ENCODE results near the gene SLC10A3. TPM values are rescaled to one million over a fixed set of nuclear protein-coding genes. Genes with fewer than 3 reads are reported as not detected.

The SLC10A3 gene
- total RNA-seq (2013; cell fraction: nucleolus; rRNA removed) = 6.6 and 6.9 TPM in 2 replicates
- total RNA-seq (2014; rRNA removed) (10.3 and 14.1 TPM in 2 replicates), total RNA-seq (2014; rRNA removed; fragmentation: Illumina TruSeq; extraction: Trizol) (6.4 and 7.8 TPM in 2 replicates), total RNA-seq (2021) (14.2 and 16.4 TPM in 2 replicates), polyA plus RNA-seq (2011; rRNA removed) (2.1 and 4.8 TPM in 2 replicates), polyA plus RNA-seq (2014; fragmentation: Illumina TruSeq; extraction: Trizol) (0.90 and 5.4 TPM in 2 replicates), polyA plus RNA-seq (2014; fragmentation: Nextera tagmentation; extraction: Ambion mirVana) (1 to 10 TPM; 1.7 to 3.6 TPM), polyA plus RNA-seq (2014; rRNA removed) (14.7 and 16.4 TPM in 2 replicates), polyA plus RNA-seq (2016; fragmentation: Nextera tagmentation; extraction: Ambion mirVana) (10 to 100 TPM; 19.6 to 23.5 TPM), polyA minus RNA-seq (2011; rRNA and poly(A)+ RNA removed) (4.1 and 8.3 TPM in 2 replicates), Bru-seq, nascent RNA (percentile 62 among the genes with signal in this experiment), BruChase-seq, experiment 1, labeled RNA remaining after a 6-hour chase (percentile 59 among the genes with signal in this experiment), BruChase-seq, experiment 2, labeled RNA remaining after a 2-hour chase (percentile 71 among the genes with signal in this experiment)
- polyA plus RNA-seq (2011; ENCODE audit: low read depth) = 9.2 TPM
- 6.9 and 11.1 TPM in 2 replicates for polyA plus RNA-seq (2011; cell fraction: cytosol; rRNA removed)
- 16.0 and 17.5 TPM in 2 replicates for polyA plus RNA-seq (2011; cell fraction: nucleus; rRNA removed)
- polyA plus RNA-seq (2012) = 12.1 and 18.1 TPM in 2 replicates
- polyA minus RNA-seq (2011; cell fraction: cytosol; rRNA and poly(A)+ RNA removed) = 2.9 and 3.6 TPM in 2 replicates
- polyA minus RNA-seq (2011; cell fraction: nucleus; rRNA and poly(A)+ RNA removed) = 7.6 and 10.1 TPM in 2 replicates
- long read RNA-seq, experiment 1, partial matches to known transcripts = 0 of 6 reads
- long read RNA-seq, experiment 1, other reads (novel, unspliced or antisense) = 2 of 6 reads
- long read RNA-seq, experiment 2, partial matches to known transcripts = 0 of 2 reads
- long read RNA-seq, experiment 2, other reads (novel, unspliced or antisense) = 1 of 2 reads

GRCh38 chrX:154490414-154491083, at the start of gene SLC10A3:
Gene SLC10A3 (minus strand): TSS chrX:154490629. CDS start chrX:154488940, 1,689 bp downstream.
- 35% methylated on average over 51 of the region's 71 CpGs for WGBS (ENCODE audit: insufficient coverage, insufficient replicate concordance, low lambda C conversion rate, missing lambda C conversion rate)
- Histone ChIP-seq H2AFZ (ENCODE audit: control insufficient read depth, low read depth, low read length) (peak within 1 kb of the TSS; percentile 77), H3K79me2 (ENCODE audit: control insufficient read depth, insufficient read depth, low read length) (peaks cover 10% of the 10 kb centered on the region), H3K36me3 (ENCODE audit: control insufficient read depth in 2 of 2, insufficient read depth in 2 of 2, low read length in 1 of 2) (peaks cover 0 to 2% of the 10 kb centered on the region in 2 experiments; a peak in 1 of 4 replicates), H3K4me1 (ENCODE audit: control insufficient read depth, insufficient read depth, low read length) (peaks cover under 1% of the 10 kb centered on the region; the same call in 1 of the 2 replicates), H3K4me2 (ENCODE audit: control insufficient read depth, insufficient read depth) (peak within 1 kb of the TSS; percentile 84), H3K27me3 (replicated peaks in 1 of 2; ENCODE audit: control insufficient read depth in 2 of 2, insufficient read depth in 2 of 2, low read length in 1 of 2) (no peaks in the 10 kb centered on the region), H3K9ac (ENCODE audit: control insufficient read depth, insufficient read depth, low read length) (peak within 1 kb of the TSS; percentile 80), H3K4me3 (peak within 1 kb of the TSS; percentile 74), H3K9me3 (replicated peaks; ENCODE audit: control insufficient read depth, insufficient read depth, low read length) (no peaks in the 10 kb centered on the region; the same call in 2 of the 3 replicates), H4K20me1 (ENCODE audit: control insufficient read depth, insufficient read depth) (no peaks in the 10 kb centered on the region), H3K27ac (ENCODE audit: control insufficient read depth, insufficient read depth) (peak within 1 kb of the TSS; percentile 76)
- peak; percentile 67 for DNase-seq (ENCODE audit: low read depth, low spot score)
- intact Hi-C loops (cut with micrococcal nuclease; ENCODE audit: unreplicated experiment) = loop anchor here (1.0 kb wide), 1 partner anchor 37 kb away; no protein-coding TSS in a partner anchor
- BruUV-seq (replicated peaks) = no TSS peak
- in situ Hi-C loops (cut with MboI) = no loop called here
- ATAC-seq = peak; percentile 91
- POLR2A ChIA-PET = interaction anchor here (0.6 to 3.3 kb wide), 15 partner anchors 9 to 121 kb away, joined by 3 to 14 read pairs (median 4); partner anchors contain the start of genes EMD, FAM3A and RPL10
- peak; percentile 81 for FAIRE-seq
- CTCF ChIA-PET = interaction anchor here (1.0 to 2.4 kb wide), 3 partner anchors 9 to 37 kb away, joined by 3 to 13 read pairs (median 5); no protein-coding TSS in a partner anchor
- SMC1A ChIA-PET (ENCODE audit: uncharacterized antibody, unreplicated experiment) = interaction anchor here (0.9 to 2.2 kb wide), 5 partner anchors 9 to 117 kb away, joined by 3 to 7 read pairs (median 4); partner anchors contain the start of genes ATP6AP1 and FAM3A
- RAD21 ChIA-PET (ENCODE audit: unreplicated experiment) = interaction anchor here (0.6 to 1.9 kb wide), 9 partner anchors 12 to 117 kb away, joined by 3 to 7 read pairs (median 5); partner anchors contain the start of genes FAM3A, LAGE3 and RPL10
- no peak for TF ChIP-seq RELA (IDR thresholded peaks at IDR 0.05; ENCODE audit: borderline replicate concordance, partially characterized antibody)
- peak; percentile 42; the same call in 1 of the 2 replicates for TF ChIP-seq ZNF687 (IDR thresholded peaks at IDR 0.05)
- TF ChIP-seq ZSCAN29 (IDR thresholded peaks at IDR 0.05) = 0 out of 2 replicates have a peak, but pooled peaks have one; percentile 55
- no peak for TF ChIP-seq RAD51 (IDR thresholded peaks at IDR 0.05)
- peak; percentile 22; the same call in 1 of the 2 replicates for TF ChIP-seq NRF1 (conservative IDR thresholded peaks at IDR 0.05; ENCODE audit: low read depth, low read length)
- TF ChIP-seq CREB1 (IDR thresholded peaks at IDR 0.05; ENCODE audit: low read depth) = peak; percentile 90
- TF ChIP-seq WRNIP1 (IDR thresholded peaks at IDR 0.05; ENCODE audit: borderline replicate concordance, low read depth, low read length) = no peak
- no peak for TF ChIP-seq ZBTB33 (IDR thresholded peaks at IDR 0.05)
- TF ChIP-seq MEF2B (IDR thresholded peaks at IDR 0.05; ENCODE audit: partially characterized antibody, poor library complexity, severe bottlenecking) = no peak
- TF ChIP-seq TCF3 (IDR thresholded peaks at IDR 0.05; ENCODE audit: borderline replicate concordance, insufficient read depth, low read depth, low read length) = 0 out of 2 replicates have a peak, but pooled peaks have one; percentile 42
- peak; percentile 65; the same call in 1 of the 2 replicates for TF ChIP-seq DPF2 (IDR thresholded peaks at IDR 0.05)
- peak; percentile 60; the same call in 1 of the 2 replicates for TF ChIP-seq TCF12 (IDR thresholded peaks at IDR 0.05; ENCODE audit: low read depth, low read length)

All from GM12878 (cell line).